GM21360 (cell line): Measurements from ENCODE around the gene ABHD17A.
A peak's percentile ranks its signal among the peaks of the same experiment; 100 is the strongest.

Experiments used
- ATAC-seq: cut with Tn5 transposase; IDR thresholded peaks from one replicate; pipeline ENCODE4 v1.9.1; 2021; ENCODE audit warnings: mild to moderate bottlenecking, moderate library complexity; ENCODE audit not compliant: unreplicated experiment

Gene ABHD17A

DNA sequence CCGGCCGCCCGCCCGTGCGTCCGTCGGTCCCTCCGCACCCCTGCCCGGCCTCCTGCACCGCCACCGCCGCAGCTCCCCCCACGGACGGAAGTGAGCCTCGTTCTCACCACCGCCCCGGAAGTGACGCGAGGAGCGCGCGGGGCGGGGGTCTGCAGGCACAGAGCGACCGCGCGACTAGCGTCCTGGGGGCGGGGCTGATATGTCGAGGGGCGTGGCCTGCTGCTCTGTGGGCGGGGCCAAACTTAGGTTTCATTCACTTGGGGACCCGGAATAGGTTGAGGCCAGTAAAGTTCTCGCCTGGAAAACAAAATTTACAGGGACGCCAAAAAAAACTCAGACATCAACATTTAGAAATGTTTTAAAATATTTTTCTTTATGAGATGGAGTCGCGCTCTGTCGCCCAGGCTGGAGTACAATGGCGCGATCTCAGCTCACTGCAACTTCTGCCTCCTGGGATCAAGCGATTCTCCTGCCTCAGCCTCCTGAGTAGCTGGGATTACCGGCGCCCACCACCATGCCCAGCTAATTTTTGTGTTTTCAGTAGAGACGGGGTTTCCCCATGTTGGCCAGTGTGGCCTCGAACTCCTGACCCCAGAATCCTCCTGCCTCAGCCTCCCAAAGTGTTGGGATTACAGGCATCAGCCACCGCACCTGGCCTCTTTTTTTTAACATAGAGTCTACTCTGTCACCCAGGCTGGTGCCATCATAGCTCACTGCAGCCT is at the start of gene ABHD17A:
Gene ABHD17A, minus strand, starts transcription at position 99 of the 722 bp plus-strand sequence. CDS start 3,930 bp downstream, outside the sequence.
- peak; percentile 88 for ATAC-seq

DNA sequence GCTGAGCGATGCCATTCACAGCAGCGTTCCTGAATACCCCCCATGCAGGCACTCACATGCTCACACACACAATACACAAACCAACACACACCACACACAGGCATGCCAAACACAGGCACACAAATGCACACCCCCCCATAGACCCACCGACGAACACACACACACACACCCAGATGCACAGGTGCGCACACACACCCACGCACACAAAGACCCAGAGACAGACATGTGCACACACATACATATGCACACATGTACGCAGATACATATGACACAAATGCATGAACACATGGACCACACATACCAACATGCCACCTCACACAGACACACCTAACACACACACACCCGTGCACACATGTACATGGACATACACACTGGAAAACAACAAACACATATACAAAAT is 48.6 kb upstream of the ABHD17A start:
- no peak for ATAC-seq

DNA sequence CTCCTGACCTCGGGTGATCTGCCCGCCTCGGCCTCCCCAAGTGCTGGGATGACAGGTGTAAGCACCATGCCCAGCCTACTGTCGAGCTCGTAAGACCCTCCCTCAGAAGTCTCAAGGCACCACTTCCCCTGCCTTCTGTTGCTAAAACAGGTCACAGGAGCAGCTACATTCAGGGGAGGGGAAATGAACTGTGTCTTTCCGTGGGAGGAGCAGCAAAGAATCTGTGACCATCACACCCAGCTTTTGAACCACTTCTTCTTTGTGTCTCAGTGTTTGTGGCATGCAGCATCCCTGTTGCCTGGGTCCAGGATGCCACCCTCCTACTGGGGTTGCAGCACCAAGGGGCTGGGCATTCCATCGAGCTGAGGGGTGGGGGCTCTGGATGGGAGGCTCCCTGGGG is 47.9 kb upstream of the ABHD17A start:
- no peak for ATAC-seq

DNA sequence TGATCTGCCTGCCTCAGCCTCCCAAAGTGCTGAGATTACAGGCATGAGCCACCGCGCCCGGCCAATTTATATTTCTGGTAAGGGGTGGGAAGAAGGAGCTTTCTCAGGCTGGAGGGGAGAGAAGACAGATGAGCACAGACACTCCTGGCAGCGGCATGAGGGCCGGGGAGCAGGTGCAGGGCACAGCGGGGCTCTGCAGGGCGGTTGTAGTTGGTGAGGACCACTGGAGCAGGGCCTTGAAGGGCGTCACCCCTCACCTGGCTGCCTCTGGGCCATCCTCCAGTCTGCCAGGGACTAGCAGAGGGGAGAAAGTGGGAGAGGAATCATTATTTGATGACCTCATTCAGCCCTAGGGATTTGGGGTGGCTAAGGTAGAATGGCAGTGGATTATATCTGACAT is 47.1 kb upstream of the ABHD17A start:
- no peak for ATAC-seq

DNA sequence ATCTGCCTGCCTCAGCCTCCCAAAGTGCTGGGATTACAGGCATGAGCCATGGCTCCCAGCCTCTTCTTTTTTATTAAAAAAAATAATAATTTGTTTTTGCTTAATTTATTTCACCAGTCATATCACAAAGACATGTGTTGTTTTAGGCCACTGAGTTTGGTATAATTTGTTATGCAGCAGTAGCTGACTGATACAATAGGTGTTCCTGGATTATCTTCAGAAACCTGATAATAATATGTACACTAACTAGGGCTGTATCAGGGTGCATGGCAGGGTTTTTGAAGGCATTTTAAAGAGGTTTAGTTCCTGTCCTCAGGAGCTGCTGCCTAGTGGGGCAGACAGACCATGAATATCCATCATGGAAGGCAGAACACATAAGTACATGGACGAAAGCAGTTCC is 46.1 kb upstream of the ABHD17A start:
- ATAC-seq, result no peak

DNA sequence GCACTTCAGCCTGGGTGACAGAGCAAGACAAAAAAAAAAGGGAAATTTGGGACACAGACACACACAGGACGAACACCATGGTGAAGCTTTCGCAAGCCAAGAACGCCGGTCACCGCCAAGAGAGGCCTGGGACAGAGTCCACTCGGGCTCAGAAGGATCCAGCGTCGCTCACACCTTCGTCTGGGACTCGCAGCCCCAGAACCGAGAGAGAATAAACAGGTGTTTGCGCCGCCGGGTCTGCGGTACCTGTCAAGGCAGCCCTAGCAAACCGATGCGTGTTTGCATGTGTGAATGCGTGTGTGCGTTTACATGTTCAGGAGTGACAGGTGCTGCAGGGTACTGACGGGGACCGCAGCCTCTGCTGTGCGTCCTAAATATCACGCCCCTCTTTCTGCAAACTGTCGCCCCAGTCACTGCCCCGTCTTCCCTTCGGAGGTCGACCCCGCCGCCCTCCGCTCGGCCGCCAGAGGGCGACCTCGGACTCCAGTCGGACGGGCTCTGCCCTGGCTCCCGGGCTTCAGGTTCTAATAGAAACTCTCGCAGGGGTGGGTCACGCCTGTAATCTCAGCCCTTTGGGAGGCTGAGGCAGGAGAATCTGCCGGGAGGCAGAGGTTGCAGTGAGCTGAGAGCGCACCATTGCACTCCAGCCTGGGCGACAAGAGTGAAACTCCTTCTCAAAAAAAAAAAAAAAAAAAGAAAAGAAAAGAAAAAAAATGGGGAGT is 43.9 kb upstream of the ABHD17A start:
- ATAC-seq, result no peak

DNA sequence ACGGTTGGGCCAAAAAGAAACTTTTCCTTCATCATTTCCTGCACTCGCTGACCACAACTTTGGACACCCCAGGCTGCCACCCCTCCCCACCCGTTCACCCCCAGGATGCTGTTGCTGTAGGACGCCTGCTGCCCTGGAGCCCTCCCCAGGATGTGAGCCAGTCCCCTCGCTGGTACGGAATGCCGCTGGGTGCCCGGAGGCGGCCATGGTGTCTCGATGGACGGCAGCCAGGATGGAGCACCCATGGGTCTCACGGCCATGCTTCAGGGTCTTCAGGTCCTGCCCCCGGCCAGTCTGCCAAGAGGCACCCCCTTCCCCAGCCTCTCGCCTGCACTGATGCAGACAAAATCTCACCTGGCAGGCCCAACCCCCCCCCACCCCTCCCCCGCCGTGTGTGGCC is 40.2 kb upstream of the ABHD17A start:
- no peak for ATAC-seq

DNA sequence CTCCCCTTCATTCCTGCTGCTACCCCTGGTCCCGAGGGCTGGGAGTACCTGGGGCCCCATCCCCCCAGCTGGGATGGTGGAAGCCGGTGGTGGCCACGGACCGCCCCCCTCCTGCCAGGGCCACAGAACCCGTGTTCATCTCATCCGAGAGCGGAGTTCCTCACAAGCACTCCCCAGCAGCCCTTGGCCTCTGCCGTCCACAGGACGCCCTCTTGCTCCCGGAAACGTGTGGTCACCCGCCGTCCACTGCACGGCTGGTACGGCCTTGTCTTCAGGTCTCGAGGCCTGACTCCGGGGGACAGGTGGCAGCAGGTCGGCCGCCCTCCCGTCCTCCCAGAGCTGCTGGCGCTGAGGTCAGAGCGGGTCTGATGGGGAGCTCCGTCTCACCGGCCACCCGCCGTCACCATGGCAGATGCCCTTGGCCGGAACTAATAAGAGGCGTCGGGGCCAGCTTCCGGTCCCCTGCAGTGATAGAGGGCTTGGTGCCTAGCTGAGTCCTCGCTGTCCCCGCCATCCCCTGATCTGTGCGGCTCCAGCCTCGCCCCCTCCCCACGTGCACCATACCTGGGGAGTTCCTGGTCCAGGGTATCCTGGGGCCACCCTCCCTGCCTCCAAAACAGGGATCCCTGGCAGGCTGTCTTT is 39.1 kb upstream of the ABHD17A start:
- ATAC-seq, result no peak

DNA sequence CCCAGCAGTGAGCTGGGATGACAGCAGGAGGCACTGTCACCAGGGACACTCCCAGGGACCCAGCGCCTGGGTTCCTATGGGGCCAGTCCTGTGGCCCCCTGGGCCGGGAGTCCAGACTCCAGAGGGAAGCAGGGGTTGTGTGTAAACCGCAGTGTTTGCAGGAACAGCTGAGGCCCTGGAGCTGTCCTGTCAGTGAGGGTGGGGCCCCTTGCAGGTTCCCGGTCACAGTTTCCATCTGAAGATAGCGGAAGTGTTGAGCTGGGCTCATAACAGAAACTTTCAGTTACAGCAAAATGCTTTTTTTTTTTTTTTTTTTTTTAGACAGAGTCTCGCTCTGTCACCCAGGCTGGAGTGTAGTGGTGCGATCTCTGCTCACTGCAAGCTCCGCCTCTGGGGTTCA is 38.0 kb upstream of the ABHD17A start:
- no peak for ATAC-seq

DNA sequence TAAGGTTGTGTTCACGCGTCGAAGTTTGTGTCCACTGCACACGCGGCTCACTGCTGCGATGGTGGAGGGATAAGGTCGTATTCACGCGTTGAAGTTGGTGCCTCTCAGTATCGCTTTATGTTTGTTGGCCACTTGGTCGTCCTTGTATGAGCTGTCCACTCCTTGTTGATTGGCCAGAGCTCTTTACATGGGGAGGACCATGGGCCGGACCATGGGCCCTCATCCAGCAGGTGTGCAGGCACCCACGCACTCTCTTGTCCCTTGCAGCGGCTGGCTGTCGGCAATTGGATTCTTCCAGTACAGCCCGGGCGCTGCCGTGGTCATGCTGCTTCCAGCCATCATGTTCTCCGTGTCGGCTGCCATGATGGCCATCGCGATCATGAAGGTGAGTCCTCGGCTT is 37.5 kb upstream of the ABHD17A start:
- ATAC-seq, result no peak

DNA sequence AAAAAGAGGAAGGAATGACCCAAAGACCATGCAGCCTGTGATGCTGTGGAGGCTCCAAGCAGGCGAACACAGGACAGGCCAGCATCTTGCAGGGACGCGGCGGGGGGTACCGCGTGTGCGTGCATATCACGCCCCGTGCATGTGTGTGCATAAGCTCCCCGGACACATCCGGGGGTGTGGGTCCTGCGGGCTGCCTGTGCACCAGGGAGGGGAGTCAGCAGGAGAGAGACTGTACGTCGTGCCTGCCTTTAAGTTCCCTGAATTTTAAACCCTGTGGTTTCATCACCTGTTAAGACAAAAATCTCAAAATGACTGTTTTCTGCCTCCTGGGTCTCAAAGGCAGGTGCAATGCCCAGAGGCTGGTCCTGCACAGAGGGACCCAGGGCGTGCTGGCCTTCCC is 36.5 kb upstream of the ABHD17A start:
- ATAC-seq, result no peak

DNA sequence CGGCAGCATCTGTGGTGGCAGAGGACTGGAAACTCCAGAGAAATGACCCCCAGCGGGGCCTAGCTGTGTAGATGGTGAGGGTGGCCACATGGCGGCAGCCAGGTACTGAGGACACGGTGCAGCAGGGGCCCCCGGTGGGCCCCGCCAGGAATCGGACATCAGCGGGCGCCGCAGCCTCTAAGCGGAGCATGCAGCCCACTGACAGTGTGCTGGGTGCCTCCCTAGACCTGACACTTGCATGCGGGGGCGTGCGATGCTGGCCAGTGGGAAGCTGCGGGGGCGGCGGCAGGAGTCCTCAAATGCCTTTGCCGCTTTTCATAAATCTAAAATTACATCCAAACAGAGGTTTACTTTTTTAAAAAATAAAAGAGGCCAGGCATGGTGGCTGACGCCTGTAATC is 36.0 kb upstream of the ABHD17A start:
- no peak for ATAC-seq

DNA sequence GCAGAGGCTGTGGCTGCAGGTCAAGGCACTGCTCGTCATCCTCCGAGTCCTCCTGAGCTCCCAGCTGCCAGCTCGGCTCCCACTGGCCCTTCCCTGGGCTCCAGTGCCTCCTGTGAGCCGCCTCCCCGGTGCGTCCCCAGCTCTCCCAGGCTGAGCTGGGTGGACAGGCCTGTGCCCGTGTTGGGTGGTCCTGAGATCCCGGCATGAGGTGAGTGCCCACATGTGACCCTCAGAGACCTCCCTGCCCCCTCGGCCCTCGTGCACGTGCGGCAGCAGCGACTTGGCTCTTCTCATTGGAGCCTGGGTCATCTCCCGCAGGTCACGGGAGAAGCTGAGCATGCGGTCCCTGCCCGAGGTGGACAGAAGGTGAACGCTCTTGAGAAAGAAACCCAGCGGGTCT is 35.3 kb upstream of the ABHD17A start:
- ATAC-seq, result no peak

DNA sequence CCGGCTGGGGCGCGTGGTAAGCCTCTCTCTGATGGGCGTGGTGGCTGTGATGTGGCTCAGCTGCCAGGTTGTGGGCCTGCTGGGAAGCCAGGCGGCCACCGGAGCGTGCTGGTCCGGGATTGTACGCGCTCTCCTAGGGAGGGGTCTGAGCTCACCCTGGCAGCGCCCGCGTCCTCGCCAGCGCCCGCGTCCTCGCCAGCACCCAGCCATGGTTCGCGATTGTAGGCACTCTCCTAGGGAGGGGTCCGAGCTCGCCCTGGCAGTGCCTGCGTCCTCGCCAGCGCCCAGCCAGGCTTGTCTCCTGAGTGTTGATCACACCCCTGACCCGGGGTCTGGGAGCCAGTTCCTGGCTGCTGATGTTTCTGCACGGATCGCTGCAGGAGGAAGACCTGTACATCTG is 33.7 kb upstream of the ABHD17A start:
- ATAC-seq, result no peak

DNA sequence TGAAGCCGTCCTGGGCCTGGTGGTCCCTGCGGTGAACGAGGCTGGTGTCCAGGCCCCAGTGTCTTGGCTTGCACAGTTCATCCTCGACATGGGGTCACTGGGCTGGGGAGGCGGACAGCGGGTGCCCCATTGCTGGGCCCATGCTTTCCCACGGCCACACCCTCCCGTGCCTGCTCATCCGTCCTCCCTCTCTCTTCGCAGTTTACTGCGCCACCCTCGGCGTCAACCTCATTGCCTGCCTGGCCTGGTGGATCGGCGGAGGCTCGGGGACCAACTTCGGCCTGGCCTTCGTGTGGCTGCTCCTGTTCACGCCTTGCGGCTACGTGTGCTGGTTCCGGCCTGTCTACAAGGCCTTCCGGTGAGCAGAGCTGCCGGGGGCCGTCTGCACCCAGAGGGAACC is 32.6 kb upstream of the ABHD17A start:
- no peak for ATAC-seq

DNA sequence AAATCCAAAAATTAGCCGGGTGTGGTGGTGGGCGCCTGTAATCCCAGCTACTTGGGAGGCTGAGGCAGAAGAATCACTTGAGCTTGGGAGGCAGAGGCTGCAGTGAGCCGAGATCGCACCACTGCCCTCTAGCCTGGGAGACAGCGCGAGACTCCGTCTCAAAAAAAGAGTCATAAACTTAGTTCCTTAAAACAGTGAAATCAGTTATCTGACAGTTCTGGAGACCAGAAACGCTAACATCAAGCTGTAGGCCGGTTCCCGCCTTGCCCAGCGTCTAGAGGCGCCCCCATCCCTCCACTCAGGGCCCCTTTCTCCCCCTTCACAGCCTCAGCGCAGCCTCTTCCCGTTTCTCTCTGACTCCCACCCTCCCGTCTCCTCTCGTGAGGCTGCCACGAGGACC is 31.9 kb upstream of the ABHD17A start:
- no peak for ATAC-seq

DNA sequence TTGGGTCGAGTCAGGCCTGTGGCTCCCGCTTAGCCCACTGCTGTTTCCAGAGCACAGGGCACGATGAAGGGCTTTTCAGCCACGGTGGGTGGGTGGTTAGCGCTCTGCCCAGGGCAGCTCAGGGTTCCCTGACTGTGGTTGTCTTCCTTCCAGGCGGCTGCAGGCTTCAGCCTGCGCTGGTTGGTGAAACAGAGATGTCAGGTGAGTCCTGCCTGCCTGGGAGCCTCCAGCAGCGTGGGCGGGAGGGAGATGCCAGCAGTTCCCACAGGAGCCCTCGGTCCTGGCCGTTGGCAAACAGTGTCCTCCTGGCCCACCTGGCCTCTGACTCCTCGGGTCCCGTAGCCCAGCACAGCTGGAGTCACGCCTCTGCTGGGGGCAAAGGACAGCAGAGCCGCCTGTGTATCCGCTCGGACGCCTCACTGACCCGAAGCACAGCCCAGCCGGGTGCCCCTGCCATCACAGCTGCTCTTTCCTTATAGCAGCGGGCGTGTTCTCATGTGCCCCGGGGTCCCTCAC is 29.6 kb upstream of the ABHD17A start:
- ATAC-seq, result no peak

DNA sequence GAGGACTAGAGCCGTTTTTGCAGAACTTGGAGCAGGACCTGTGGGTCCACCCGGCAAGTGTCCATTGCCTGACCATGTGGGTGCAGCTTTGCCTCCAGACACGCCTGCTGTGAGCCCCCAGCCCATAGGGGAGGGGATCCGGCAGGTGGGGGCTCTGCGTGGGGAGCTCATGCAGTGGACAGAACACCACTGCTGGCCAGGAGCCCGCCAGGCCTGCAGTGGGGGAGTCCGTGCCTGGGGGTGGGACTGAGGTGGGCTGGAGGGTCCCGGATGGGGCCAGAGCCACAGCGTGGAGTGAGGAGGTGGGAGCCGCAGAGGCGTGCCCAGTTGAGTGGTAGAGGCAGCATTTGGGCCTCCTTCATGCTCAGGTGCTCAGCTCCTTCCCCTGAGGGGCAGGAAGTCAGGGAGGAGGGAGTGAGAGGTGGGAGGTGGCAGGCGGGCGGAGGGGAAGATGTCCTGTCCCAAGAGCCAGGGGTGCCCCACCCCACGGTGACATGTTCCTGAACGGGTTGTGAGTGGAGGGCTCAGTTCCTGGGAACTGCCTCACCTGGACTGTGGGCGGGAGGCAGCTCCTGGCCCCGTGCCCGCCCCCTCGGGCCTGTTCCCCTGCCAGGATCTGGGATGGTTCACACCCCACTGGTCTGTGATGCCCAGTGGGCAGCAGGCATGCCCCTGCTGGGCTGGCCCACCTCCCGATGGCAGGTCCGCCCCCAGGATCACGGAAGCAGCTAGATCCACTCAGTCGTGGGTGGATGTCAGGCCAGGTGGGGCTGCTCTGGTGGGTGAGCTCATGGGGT is 28.7 kb upstream of the ABHD17A start:
- no peak for ATAC-seq

DNA sequence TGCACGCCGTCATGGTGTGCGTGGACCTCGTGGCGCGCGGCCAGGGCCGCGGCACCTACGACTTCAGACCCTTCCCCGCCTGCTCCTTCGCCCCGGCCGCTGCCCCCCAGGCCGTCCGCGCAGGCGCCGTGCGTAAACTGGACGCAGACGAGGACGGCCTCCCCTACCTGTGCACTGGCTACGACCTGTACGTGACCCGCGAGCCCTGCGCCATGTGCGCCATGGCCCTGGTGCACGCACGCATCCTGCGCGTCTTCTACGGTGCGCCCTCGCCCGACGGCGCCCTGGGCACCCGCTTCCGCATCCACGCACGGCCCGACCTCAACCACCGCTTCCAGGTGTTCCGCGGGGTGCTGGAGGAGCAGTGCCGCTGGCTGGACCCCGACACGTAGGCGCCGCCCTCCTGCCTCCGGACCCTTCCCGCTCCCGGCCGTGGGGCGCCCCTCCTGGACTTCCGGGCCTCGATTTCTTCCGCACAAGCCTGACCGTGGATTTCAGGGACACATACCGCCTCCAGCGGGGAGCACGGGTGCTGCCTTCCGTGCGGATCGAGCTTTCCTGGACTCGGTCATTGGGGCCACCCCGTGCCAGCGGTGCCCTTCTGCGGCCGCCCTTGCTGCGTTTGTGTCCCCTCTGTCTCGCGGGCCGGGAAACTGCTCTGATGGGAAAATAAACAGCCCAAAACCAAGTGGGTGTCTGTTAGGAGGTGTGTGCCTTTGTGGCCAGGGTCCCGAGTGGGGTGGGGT is 27.6 kb upstream of the ABHD17A start:
- ATAC-seq, result no peak

DNA sequence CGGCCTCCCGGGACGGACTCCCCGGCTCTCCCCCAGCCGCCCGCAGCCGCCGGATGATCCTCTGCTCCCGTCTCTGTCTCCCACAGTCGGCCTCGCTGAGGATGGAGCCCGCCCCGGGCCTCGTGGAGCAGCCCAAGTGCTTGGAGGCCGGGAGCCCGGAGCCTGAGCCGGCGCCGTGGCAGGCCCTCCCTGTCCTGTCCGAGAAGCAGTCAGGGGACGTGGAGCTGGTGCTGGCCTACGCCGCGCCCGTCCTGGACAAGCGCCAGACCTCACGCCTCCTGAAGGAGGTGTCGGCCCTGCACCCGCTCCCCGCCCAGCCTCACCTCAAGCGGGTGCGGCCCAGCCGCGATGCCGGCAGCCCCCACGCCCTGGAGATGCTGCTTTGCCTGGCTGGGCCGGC is 26.7 kb upstream of the ABHD17A start:
- no peak for ATAC-seq
